ENCODE results near the gene NPPC. TPM values are rescaled to one million over a fixed set of nuclear protein-coding genes. Genes with fewer than 3 reads are reported as not detected.

NPPC gene
- total RNA-seq, 1 experiment from 2014 or later: 0.98 TPM

DNA sequence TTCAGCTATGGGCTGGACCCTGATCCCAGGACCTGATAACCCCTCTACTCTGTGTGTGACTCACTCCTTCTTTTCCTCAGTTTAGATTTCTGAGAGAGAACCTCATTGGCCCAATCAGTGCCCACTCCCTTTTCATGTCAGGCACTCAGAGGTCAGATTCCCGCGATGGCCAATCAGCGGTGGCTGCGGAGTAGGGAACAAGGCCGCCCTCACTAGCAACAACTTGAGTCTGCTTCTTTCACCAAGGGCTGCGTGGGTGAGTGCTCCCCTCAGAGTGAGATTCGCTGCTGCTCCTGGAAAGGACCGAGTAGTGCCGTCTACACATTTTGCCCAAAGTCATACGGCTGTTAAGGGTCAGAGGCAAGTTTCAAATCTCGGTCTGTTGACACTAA is 34.7 kb downstream of the NPPC start:
- ChIA-PET CTCF (interaction anchor here (1.3 to 3.4 kb wide), 2 partner anchors 9 kb away, joined by 4 to 28 read pairs; no protein-coding TSS in a partner anchor), POLR2A (no interaction called here)
- Mint-ChIP-seq H3K4me3 (no peak overlapping the region), H3K4me1 (0 out of 2 replicates have a peak, but pooled peaks cover 2% of the 10 kb centered on the region), H3K9me3 (peaks cover 2% of the 10 kb centered on the region), H3K27me3 (ENCODE audit: low read depth) (peaks cover 4% of the 10 kb centered on the region; the same call in 1 of the 2 replicates), H3K27ac (no peak overlapping the region), H3K36me3 (no peaks in the 10 kb centered on the region)
- no peak for ATAC-seq
- no peak for TF ChIP-seq PRDM15 (CRISPR knock-in tag; IDR thresholded peaks at IDR 0.05)
- no peak for TF ChIP-seq E2F5 (CRISPR knock-in tag; IDR thresholded peaks at IDR 0.05)
- TF ChIP-seq IRF1 (CRISPR knock-in tag; IDR thresholded peaks at IDR 0.05): no peak
- TF ChIP-seq NFATC4 (CRISPR knock-in tag; IDR thresholded peaks at IDR 0.05): no peak
- TF ChIP-seq ZBTB43 (CRISPR knock-in tag; IDR thresholded peaks at IDR 0.05): no peak
- TF ChIP-seq, protein P1, sequence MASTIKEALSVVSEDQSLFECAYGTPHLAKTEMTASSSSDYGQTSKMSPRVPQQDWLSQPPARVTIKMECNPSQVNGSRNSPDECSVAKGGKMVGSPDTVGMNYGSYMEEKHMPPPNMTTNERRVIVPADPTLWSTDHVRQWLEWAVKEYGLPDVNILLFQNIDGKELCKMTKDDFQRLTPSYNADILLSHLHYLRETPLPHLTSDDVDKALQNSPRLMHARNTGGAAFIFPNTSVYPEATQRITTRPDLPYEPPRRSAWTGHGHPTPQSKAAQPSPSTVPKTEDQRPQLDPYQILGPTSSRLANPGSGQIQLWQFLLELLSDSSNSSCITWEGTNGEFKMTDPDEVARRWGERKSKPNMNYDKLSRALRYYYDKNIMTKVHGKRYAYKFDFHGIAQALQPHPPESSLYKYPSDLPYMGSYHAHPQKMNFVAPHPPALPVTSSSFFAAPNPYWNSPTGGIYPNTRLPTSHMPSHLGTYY (CRISPR knock-in tag; IDR thresholded peaks at IDR 0.05): no peak
- TF ChIP-seq, protein P2, sequence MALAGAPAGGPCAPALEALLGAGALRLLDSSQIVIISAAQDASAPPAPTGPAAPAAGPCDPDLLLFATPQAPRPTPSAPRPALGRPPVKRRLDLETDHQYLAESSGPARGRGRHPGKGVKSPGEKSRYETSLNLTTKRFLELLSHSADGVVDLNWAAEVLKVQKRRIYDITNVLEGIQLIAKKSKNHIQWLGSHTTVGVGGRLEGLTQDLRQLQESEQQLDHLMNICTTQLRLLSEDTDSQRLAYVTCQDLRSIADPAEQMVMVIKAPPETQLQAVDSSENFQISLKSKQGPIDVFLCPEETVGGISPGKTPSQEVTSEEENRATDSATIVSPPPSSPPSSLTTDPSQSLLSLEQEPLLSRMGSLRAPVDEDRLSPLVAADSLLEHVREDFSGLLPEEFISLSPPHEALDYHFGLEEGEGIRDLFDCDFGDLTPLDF (CRISPR knock-in tag; IDR thresholded peaks at IDR 0.05): no peak
- no peak for TF ChIP-seq NFE2L1 (CRISPR knock-in tag; IDR thresholded peaks at IDR 0.05)
- TF ChIP-seq AFF4 (CRISPR knock-in tag; IDR thresholded peaks at IDR 0.05; ENCODE audit: borderline replicate concordance): no peak
- no peak for TF ChIP-seq AR (CRISPR knock-in tag; IDR thresholded peaks at IDR 0.05)
- TF ChIP-seq USF2 (CRISPR knock-in tag; IDR thresholded peaks at IDR 0.05): no peak
- TF ChIP-seq CREM (CRISPR knock-in tag; IDR thresholded peaks at IDR 0.05): no peak
- TF ChIP-seq PRRX2 (CRISPR knock-in tag; IDR thresholded peaks at IDR 0.05): no peak
- TF ChIP-seq USF1 (CRISPR knock-in tag; IDR thresholded peaks at IDR 0.05): no peak
- no peak for DNase-seq (ENCODE audit: low spot score)
